ENCODE measurements around the gene HBD.

DNA sequence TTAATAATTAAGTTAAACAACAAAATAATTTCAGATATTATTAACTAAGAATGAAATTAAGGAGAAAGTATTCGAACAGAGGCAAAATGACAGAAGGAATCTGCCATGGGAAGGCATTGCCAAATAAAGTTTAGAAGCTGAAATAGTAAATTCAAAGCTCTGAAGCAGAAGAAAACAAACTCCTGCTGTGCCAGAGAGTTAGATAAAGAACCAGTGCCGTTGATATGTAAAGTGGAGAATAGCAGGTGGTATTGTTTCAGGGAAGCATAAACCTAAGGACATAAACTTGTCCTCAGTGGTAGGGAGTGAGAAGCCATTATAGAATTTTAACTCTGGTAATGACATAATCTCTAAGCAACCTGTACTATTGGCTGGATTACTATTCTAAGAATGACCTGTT, 23.0 kb upstream of the HBD start:
- TF ChIP-seq, protein P1, sequence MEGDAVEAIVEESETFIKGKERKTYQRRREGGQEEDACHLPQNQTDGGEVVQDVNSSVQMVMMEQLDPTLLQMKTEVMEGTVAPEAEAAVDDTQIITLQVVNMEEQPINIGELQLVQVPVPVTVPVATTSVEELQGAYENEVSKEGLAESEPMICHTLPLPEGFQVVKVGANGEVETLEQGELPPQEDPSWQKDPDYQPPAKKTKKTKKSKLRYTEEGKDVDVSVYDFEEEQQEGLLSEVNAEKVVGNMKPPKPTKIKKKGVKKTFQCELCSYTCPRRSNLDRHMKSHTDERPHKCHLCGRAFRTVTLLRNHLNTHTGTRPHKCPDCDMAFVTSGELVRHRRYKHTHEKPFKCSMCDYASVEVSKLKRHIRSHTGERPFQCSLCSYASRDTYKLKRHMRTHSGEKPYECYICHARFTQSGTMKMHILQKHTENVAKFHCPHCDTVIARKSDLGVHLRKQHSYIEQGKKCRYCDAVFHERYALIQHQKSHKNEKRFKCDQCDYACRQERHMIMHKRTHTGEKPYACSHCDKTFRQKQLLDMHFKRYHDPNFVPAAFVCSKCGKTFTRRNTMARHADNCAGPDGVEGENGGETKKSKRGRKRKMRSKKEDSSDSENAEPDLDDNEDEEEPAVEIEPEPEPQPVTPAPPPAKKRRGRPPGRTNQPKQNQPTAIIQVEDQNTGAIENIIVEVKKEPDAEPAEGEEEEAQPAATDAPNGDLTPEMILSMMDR (conservative IDR thresholded peaks at IDR 0.05; ENCODE audit: low read length) = no peak
- TF ChIP-seq EZH2phosphoT487 (IDR thresholded peaks at IDR 0.05; ENCODE audit: borderline replicate concordance, low read depth, low read length) = no peak

Data from OCI-LY7 (cell line).